ENCODE results near the gene DAB2IP.

GRCh38 chr9:121817476-121817875 lies 166.0 kb downstream of the DAB2IP start:
- TF ChIP-seq CTCF (IDR thresholded peaks at IDR 0.05) (no peak), POLR2A (IDR thresholded peaks at IDR 0.05) (no peak)
